ENCODE measurements around the gene CKB.

GRCh38 chr14:103508521-103509329 is 13.9 kb downstream of the CKB start:
- TF ChIP-seq CTCF (conservative IDR thresholded peaks at IDR 0.05; ENCODE audit: low read length) = no peak
- TF ChIP-seq EZH2phosphoT487 (IDR thresholded peaks at IDR 0.05; ENCODE audit: borderline replicate concordance, low read depth, low read length) = no peak

All from OCI-LY7 (cell line).